Measurements from ENCODE around the gene MTMR10.

MTMR10 gene

GRCh38 chr15:30991255-30992235 is at the start of gene MTMR10:
Gene MTMR10 (minus strand): TSS chr15:30991628. CDS start chr15:30991506, 122 bp downstream.
- H3K4me1 ChIP-seq (ENCODE audit: insufficient read depth, low read length): peaks cover 5% of the 10 kb centered on the region; the same call in 1 of the 2 replicates
- peak within 1 kb of the TSS; percentile 85 for H3K9ac ChIP-seq (ENCODE audit: low read depth, low read length)
- no peak within 1 kb of the TSS for H3K27ac ChIP-seq (ENCODE audit: low read length)
- H3K9me3 ChIP-seq (ENCODE audit: insufficient read depth, low read depth, low read length): no peaks in the 10 kb centered on the region
- peak within 1 kb of the TSS; percentile 78 for H3K4me3 ChIP-seq (ENCODE audit: low read length)
- H3K27me3 ChIP-seq (ENCODE audit: insufficient read depth, low read length): no peaks in the 10 kb centered on the region
- peaks cover 6% of the 10 kb centered on the region; the same call in 1 of the 2 replicates for H3K36me3 ChIP-seq (ENCODE audit: insufficient read depth, low read depth, low read length)

- Histone ChIP-seq H3K4me3 (ENCODE audit: low read length) (no peak overlapping the region), H3K27ac (ENCODE audit: low read length) (no peak overlapping the region), H3K4me1 (ENCODE audit: insufficient read depth, low read length) (no peaks in the 10 kb centered on the region), H3K27me3 (ENCODE audit: insufficient read depth, low read length) (no peaks in the 10 kb centered on the region), H3K36me3 (ENCODE audit: insufficient read depth, low read depth, low read length) (no peaks in the 10 kb centered on the region), H3K9ac (ENCODE audit: low read depth, low read length) (no peak overlapping the region), H3K9me3 (ENCODE audit: insufficient read depth, low read depth, low read length) (no peaks in the 10 kb centered on the region; the same call in 1 of the 2 replicates)
Measured at GRCh38 chr15:31040611-31041010, 49.2 kb upstream of the MTMR10 start.

- Histone ChIP-seq H3K4me1 (ENCODE audit: insufficient read depth, low read length) (no peaks in the 10 kb centered on the region), H3K27me3 (ENCODE audit: insufficient read depth, low read length) (no peaks in the 10 kb centered on the region), H3K9ac (ENCODE audit: low read depth, low read length) (no peak overlapping the region), H3K27ac (ENCODE audit: low read length) (no peak overlapping the region), H3K4me3 (ENCODE audit: low read length) (no peak overlapping the region), H3K36me3 (ENCODE audit: insufficient read depth, low read depth, low read length) (no peaks in the 10 kb centered on the region), H3K9me3 (ENCODE audit: insufficient read depth, low read depth, low read length) (no peaks in the 10 kb centered on the region; the same call in 1 of the 2 replicates)
Measured at GRCh38 chr15:31039961-31040360, 48.5 kb upstream of the MTMR10 start.

GRCh38 chr15:31037731-31038477 is 46.5 kb upstream of the MTMR10 start:
- Histone ChIP-seq H3K36me3 (ENCODE audit: insufficient read depth, low read depth, low read length) (no peaks in the 10 kb centered on the region), H3K4me1 (ENCODE audit: insufficient read depth, low read length) (no peaks in the 10 kb centered on the region; the same call in 1 of the 2 replicates)

GRCh38 chr15:31036783-31037182 is 45.4 kb upstream of the MTMR10 start:
- H3K27ac ChIP-seq (ENCODE audit: low read length): no peak overlapping the region
- no peaks in the 10 kb centered on the region for H3K27me3 ChIP-seq (ENCODE audit: insufficient read depth, low read length)
- H3K4me3 ChIP-seq (ENCODE audit: low read length): no peak overlapping the region
- H3K9ac ChIP-seq (ENCODE audit: low read depth, low read length): no peak overlapping the region
- no peaks in the 10 kb centered on the region; the same call in 1 of the 2 replicates for H3K9me3 ChIP-seq (ENCODE audit: insufficient read depth, low read depth, low read length)
- H3K4me1 ChIP-seq (ENCODE audit: insufficient read depth, low read length): no peaks in the 10 kb centered on the region; the same call in 1 of the 2 replicates
- H3K36me3 ChIP-seq (ENCODE audit: insufficient read depth, low read depth, low read length): no peaks in the 10 kb centered on the region

More at GRCh38 chr15:31037731-31038477, 46.5 kb upstream of the MTMR10 start:
- Histone ChIP-seq H3K27me3 (ENCODE audit: insufficient read depth, low read length) (no peaks in the 10 kb centered on the region), H3K9me3 (ENCODE audit: insufficient read depth, low read depth, low read length) (no peaks in the 10 kb centered on the region; the same call in 1 of the 2 replicates), H3K27ac (ENCODE audit: low read length) (no peak overlapping the region), H3K4me3 (ENCODE audit: low read length) (no peak overlapping the region), H3K9ac (ENCODE audit: low read depth, low read length) (no peak overlapping the region)

GRCh38 chr15:31035610-31036009 is 44.2 kb upstream of the MTMR10 start:
- Histone ChIP-seq H3K4me1 (ENCODE audit: insufficient read depth, low read length) (no peaks in the 10 kb centered on the region; the same call in 1 of the 2 replicates), H3K9me3 (ENCODE audit: insufficient read depth, low read depth, low read length) (no peaks in the 10 kb centered on the region; the same call in 1 of the 2 replicates), H3K27ac (ENCODE audit: low read length) (no peak overlapping the region), H3K9ac (ENCODE audit: low read depth, low read length) (no peak overlapping the region), H3K4me3 (ENCODE audit: low read length) (no peak overlapping the region), H3K36me3 (ENCODE audit: insufficient read depth, low read depth, low read length) (no peaks in the 10 kb centered on the region), H3K27me3 (ENCODE audit: insufficient read depth, low read length) (no peaks in the 10 kb centered on the region)

- no peak overlapping the region for H3K27ac ChIP-seq (ENCODE audit: low read length)
- H3K9me3 ChIP-seq (ENCODE audit: insufficient read depth, low read depth, low read length): no peaks in the 10 kb centered on the region; the same call in 1 of the 2 replicates
- H3K4me3 ChIP-seq (ENCODE audit: low read length): no peak overlapping the region
- H3K27me3 ChIP-seq (ENCODE audit: insufficient read depth, low read length): no peaks in the 10 kb centered on the region
- no peaks in the 10 kb centered on the region; the same call in 1 of the 2 replicates for H3K4me1 ChIP-seq (ENCODE audit: insufficient read depth, low read length)
- H3K9ac ChIP-seq (ENCODE audit: low read depth, low read length): no peak overlapping the region
- H3K36me3 ChIP-seq (ENCODE audit: insufficient read depth, low read depth, low read length): no peaks in the 10 kb centered on the region
Measured at GRCh38 chr15:31034152-31034551, 42.7 kb upstream of the MTMR10 start.

GRCh38 chr15:31032961-31033371 is 41.5 kb upstream of the MTMR10 start:
- H3K4me1 ChIP-seq (ENCODE audit: insufficient read depth, low read length): no peaks in the 10 kb centered on the region; the same call in 1 of the 2 replicates
- H3K36me3 ChIP-seq (ENCODE audit: insufficient read depth, low read depth, low read length): no peaks in the 10 kb centered on the region
- H3K27me3 ChIP-seq (ENCODE audit: insufficient read depth, low read length): no peaks in the 10 kb centered on the region

GRCh38 chr15:31031471-31032067 is 40.1 kb upstream of the MTMR10 start:
- H3K27me3 ChIP-seq (ENCODE audit: insufficient read depth, low read length): no peaks in the 10 kb centered on the region
- H3K4me1 ChIP-seq (ENCODE audit: insufficient read depth, low read length): no peaks in the 10 kb centered on the region; the same call in 1 of the 2 replicates
- H3K4me3 ChIP-seq (ENCODE audit: low read length): no peak overlapping the region
- no peak overlapping the region for H3K9ac ChIP-seq (ENCODE audit: low read depth, low read length)
- no peaks in the 10 kb centered on the region for H3K9me3 ChIP-seq (ENCODE audit: insufficient read depth, low read depth, low read length)
- H3K36me3 ChIP-seq (ENCODE audit: insufficient read depth, low read depth, low read length): no peaks in the 10 kb centered on the region
- no peak overlapping the region for H3K27ac ChIP-seq (ENCODE audit: low read length)

More at GRCh38 chr15:31032961-31033371, 41.5 kb upstream of the MTMR10 start:
- Histone ChIP-seq H3K9ac (ENCODE audit: low read depth, low read length) (no peak overlapping the region), H3K4me3 (ENCODE audit: low read length) (no peak overlapping the region), H3K27ac (ENCODE audit: low read length) (no peak overlapping the region), H3K9me3 (ENCODE audit: insufficient read depth, low read depth, low read length) (no peaks in the 10 kb centered on the region)

- Histone ChIP-seq H3K4me1 (ENCODE audit: insufficient read depth, low read length) (peaks cover 9% of the 10 kb centered on the region; the same call in 1 of the 2 replicates), H3K27me3 (ENCODE audit: insufficient read depth, low read length) (no peaks in the 10 kb centered on the region), H3K36me3 (ENCODE audit: insufficient read depth, low read depth, low read length) (no peaks in the 10 kb centered on the region), H3K4me3 (ENCODE audit: low read length) (no peak overlapping the region), H3K27ac (ENCODE audit: low read length) (no peak overlapping the region), H3K9me3 (ENCODE audit: insufficient read depth, low read depth, low read length) (no peaks in the 10 kb centered on the region), H3K9ac (ENCODE audit: low read depth, low read length) (no peak overlapping the region)
Measured at GRCh38 chr15:31027910-31028578, 36.6 kb upstream of the MTMR10 start.

GRCh38 chr15:31025996-31026395 is 34.6 kb upstream of the MTMR10 start:
- Histone ChIP-seq H3K36me3 (ENCODE audit: insufficient read depth, low read depth, low read length) (no peaks in the 10 kb centered on the region), H3K9me3 (ENCODE audit: insufficient read depth, low read depth, low read length) (no peaks in the 10 kb centered on the region), H3K4me1 (ENCODE audit: insufficient read depth, low read length) (peaks cover 9% of the 10 kb centered on the region; the same call in 1 of the 2 replicates), H3K27ac (ENCODE audit: low read length) (no peak overlapping the region), H3K4me3 (ENCODE audit: low read length) (no peak overlapping the region), H3K9ac (ENCODE audit: low read depth, low read length) (no peak overlapping the region), H3K27me3 (ENCODE audit: insufficient read depth, low read length) (no peaks in the 10 kb centered on the region)

Measured in iPS-20b (cell line).